ENCODE results near the gene GINS2. TPM values are rescaled to one million over a fixed set of nuclear protein-coding genes. Genes with fewer than 3 reads are reported as not detected.

The GINS2 gene
- total RNA-seq, 2 donors from 2014 or later, result 0.19 to 0.56 TPM

GRCh38 chr16:85635545-85636140 is 53.1 kb downstream of the GINS2 start:
- intact Hi-C loops (cut with DNase I), result no loop called here
- no peak for DNase-seq (ENCODE audit: low spot score)

GRCh38 chr16:85634747-85635544 is 53.8 kb downstream of the GINS2 start:
- intact Hi-C loops (cut with DNase I), result no loop called here
- DNase-seq (ENCODE audit: low spot score), result no peak

- intact Hi-C loops (cut with DNase I), result no loop called here
- no peak for DNase-seq (ENCODE audit: low spot score)
Measured at GRCh38 chr16:85633888-85634287, 54.9 kb downstream of the GINS2 start.

- intact Hi-C loops (cut with DNase I), result no loop called here
Measured at GRCh38 chr16:85633438-85633743, 55.4 kb downstream of the GINS2 start.

GRCh38 chr16:85632709-85633437 is 55.9 kb downstream of the GINS2 start:
- intact Hi-C loops (cut with DNase I), result no loop called here
- no peak for DNase-seq (ENCODE audit: low spot score)

More at GRCh38 chr16:85633438-85633743, 55.4 kb downstream of the GINS2 start:
- DNase-seq (ENCODE audit: low spot score), result no peak

- DNase-seq (ENCODE audit: low spot score), result no peak
- intact Hi-C loops (cut with DNase I), result no loop called here
Measured at GRCh38 chr16:85631802-85632393, 56.9 kb downstream of the GINS2 start.

GRCh38 chr16:85631230-85631629 is 57.5 kb downstream of the GINS2 start:
- DNase-seq (ENCODE audit: low spot score), result no peak
- intact Hi-C loops (cut with DNase I), result no loop called here

- intact Hi-C loops (cut with DNase I), result no loop called here
- DNase-seq (ENCODE audit: low spot score), result no peak
Measured at GRCh38 chr16:85629853-85630252, 58.9 kb downstream of the GINS2 start.

GRCh38 chr16:85629326-85629725 is 59.4 kb downstream of the GINS2 start:
- intact Hi-C loops (cut with DNase I), result no loop called here
- no peak for DNase-seq (ENCODE audit: low spot score)

- intact Hi-C loops (cut with DNase I), result no loop called here
- DNase-seq (ENCODE audit: low spot score), result no peak
Measured at GRCh38 chr16:85628645-85629044, 60.1 kb downstream of the GINS2 start.

GRCh38 chr16:85628265-85628556 is 60.5 kb downstream of the GINS2 start:
- intact Hi-C loops (cut with DNase I), result no loop called here
- no peak for DNase-seq (ENCODE audit: low spot score)

GRCh38 chr16:85627526-85628264 is 61.1 kb downstream of the GINS2 start:
- DNase-seq (ENCODE audit: low spot score), result no peak
- intact Hi-C loops (cut with DNase I), result no loop called here

- intact Hi-C loops (cut with DNase I), result no loop called here
Measured at GRCh38 chr16:85627089-85627488, 61.7 kb downstream of the GINS2 start.

More at GRCh38 chr16:85627089-85627488, 61.7 kb downstream of the GINS2 start:
- no peak for DNase-seq (ENCODE audit: low spot score)

Other genes starting within 250 kb of the GINS2 start
- 10 to 100 TPM; 57.2 to 62.5 TPM for gene GSE1, start 75.6 kb downstream of the GINS2 start, total RNA-seq
- gene C16orf74, start 62.1 kb upstream of the GINS2 start, total RNA-seq, result 1 to 10 TPM in 1 of 2 donors, under 1 TPM in 1; 0.83 to 1.0 TPM
- gene EMC8, start 110.6 kb upstream of the GINS2 start, total RNA-seq, result 10 to 100 TPM; 17.4 to 19.4 TPM
- 100 to 1,000 TPM; 273 to 322 TPM for gene COX4I1, start 110.7 kb upstream of the GINS2 start, total RNA-seq
- 10 to 100 TPM in 1 of 2 donors, 1 to 10 TPM in 1; 6.3 to 18.7 TPM for gene IRF8, start 210.2 kb upstream of the GINS2 start, total RNA-seq